Measurements from ENCODE around the gene SMARCA4.

The SMARCA4 gene

GRCh38 chr19:10961073-10961860 lies 437 bp downstream of the SMARCA4 start:
- H3K27ac ChIP-seq: peak overlapping the region; percentile 87
- TF ChIP-seq CTCF (conservative IDR thresholded peaks at IDR 0.05): no peak
- peak; percentile 79; the same call in 1 of the 2 replicates for TF ChIP-seq ZFX (IDR thresholded peaks at IDR 0.05)

DNA sequence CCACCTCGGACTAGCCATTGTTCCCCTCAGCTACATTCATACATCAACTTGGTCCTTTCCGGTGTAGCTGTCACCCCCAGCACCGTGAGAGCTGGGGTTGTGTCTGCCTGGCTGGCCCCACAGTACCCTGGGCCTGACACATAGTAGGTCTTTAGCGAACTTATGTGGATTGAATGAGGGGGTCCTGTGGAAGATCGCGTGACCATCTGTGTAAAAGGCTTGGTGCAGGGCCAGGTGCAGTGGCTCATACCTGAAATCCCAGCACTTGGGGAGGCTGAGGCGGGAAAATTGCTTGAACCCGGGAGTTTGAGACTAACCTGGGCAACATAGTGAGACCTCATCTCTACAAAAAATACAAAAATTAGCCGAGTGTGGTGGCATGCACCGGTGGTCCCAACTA lies 2.0 kb downstream of the SMARCA4 start:
- no peak overlapping the region for H3K27ac ChIP-seq
- TF ChIP-seq ZFX (IDR thresholded peaks at IDR 0.05): no peak
- TF ChIP-seq CTCF (conservative IDR thresholded peaks at IDR 0.05): no peak

DNA sequence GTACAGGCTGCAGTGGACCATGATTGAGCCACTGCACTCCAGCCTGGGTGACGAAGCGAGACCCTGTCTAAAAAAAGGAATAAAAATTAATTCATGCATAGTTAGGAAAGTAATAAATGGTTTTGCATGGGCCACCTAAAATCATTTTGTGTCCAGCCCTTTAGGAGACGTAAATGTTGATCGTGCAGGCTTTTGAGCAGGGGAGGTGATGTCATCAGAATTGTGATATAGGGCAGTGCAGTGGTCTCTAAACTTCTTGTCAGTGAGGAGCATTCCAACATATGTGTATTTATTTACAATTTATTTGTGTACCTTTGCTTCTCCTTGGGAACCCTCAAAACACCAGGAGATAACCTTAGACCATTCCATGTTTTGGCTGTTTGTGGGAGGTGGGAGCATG lies 3.0 kb downstream of the SMARCA4 start:
- TF ChIP-seq ZFX (IDR thresholded peaks at IDR 0.05) (no peak), CTCF (conservative IDR thresholded peaks at IDR 0.05) (no peak)
- H3K27ac ChIP-seq: no peak overlapping the region

DNA sequence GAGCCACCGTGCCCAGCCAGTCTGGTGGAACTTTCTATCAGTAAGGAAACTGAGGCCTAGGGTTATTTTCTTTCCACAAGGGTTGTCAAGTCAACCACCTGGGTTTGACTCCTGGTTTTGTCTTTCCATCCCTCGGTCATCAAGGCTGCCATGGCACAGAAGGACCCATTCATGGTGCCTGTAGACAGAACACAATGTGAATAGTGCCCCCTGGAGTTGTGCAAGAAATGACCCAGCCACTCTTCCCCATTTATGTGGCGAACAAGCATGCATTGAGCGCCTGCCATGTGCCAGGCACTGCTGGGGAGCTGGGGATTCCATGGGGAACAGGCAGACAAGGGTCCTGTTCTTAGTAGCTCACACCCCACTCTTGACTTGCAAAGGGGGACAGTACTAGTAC lies 4.1 kb downstream of the SMARCA4 start:
- TF ChIP-seq CTCF (conservative IDR thresholded peaks at IDR 0.05): no peak
- TF ChIP-seq ZFX (IDR thresholded peaks at IDR 0.05): no peak
- no peak overlapping the region for H3K27ac ChIP-seq

- TF ChIP-seq ZFX (IDR thresholded peaks at IDR 0.05): no peak
- no peak for TF ChIP-seq CTCF (conservative IDR thresholded peaks at IDR 0.05)
- H3K27ac ChIP-seq: no peak overlapping the region
Measured at GRCh38 chr19:10965398-10965797, 4.6 kb downstream of the SMARCA4 start.

DNA sequence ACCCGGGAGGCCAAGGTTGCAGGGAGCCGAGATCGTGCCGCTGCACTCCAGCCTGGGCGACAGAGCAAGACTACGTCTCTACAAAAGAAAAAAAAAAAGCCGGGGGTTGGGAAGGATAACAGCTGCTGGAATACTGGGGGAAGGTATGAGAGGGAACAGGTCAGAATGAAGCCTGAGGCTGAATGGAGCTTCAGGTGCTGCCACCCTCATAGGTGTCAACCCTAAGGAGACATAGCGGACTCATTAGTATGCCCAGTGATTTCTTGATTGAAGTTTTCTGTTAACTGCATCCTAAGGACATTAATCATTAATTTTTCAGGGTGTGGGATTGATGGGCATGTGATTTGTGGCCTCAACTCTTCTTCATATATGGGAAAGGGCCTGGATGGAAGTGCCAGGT lies 6.0 kb downstream of the SMARCA4 start:
- TF ChIP-seq CTCF (conservative IDR thresholded peaks at IDR 0.05): no peak
- TF ChIP-seq ZFX (IDR thresholded peaks at IDR 0.05): no peak
- H3K27ac ChIP-seq: no peak overlapping the region

- no peak overlapping the region for H3K27ac ChIP-seq
- TF ChIP-seq ZFX (IDR thresholded peaks at IDR 0.05) (no peak), CTCF (conservative IDR thresholded peaks at IDR 0.05) (no peak)
Measured at GRCh38 chr19:10968527-10969135, 7.8 kb downstream of the SMARCA4 start.

All from C4-2B (cell line).